OCI-LY1 (cell line): ENCODE data around the gene RBL1.
"Not testable (repeated sequence)": the region's sequence is repeated elsewhere in the genome, so short reads cannot be mapped to it uniquely, and the experiment has no call there.

ENCODE experiments used
- EZH2 ChIP-seq: fragments of 200-600 bp; sonication (generic), shearing (Covaris generic); IDR thresholded peaks from 2 replicates; pipeline ENCODE4 v1.8.0; 2017; ENCODE audit warnings: borderline replicate concordance, mixed run types, mild to moderate bottlenecking, antibody characterized with exemption, low read length, moderate library complexity, mixed read lengths
- TF ChIP-seq, protein P1 (sequence below): fragments of 200-600 bp; sonication (generic), shearing (Covaris generic); IDR thresholded peaks from 2 replicates; pipeline ENCODE4 v1.5.1; 2017; ENCODE audit warnings: mild to moderate bottlenecking, antibody characterized with exemption, low read length, moderate library complexity, mixed read lengths

DNA sequence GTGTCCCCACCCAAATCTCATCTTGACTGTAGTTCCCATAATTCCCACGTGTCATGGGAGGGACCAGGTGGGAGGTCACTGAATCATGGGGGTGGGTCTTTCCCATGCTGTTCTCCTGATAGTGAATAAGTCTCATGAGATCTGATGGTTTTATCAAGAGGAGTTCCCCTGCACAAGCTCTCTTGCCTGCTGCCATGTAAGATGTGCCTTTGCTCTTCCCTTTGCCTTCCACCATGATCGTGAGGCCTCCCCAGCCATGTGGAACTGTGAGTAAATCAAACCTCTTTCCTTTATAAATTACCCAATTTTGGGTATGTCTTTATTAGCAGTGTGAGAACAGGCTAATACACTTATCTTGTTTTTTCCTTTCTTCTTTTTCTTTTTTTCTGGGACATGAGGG lies 56.4 kb downstream of the RBL1 start:
- TF ChIP-seq, protein P1, sequence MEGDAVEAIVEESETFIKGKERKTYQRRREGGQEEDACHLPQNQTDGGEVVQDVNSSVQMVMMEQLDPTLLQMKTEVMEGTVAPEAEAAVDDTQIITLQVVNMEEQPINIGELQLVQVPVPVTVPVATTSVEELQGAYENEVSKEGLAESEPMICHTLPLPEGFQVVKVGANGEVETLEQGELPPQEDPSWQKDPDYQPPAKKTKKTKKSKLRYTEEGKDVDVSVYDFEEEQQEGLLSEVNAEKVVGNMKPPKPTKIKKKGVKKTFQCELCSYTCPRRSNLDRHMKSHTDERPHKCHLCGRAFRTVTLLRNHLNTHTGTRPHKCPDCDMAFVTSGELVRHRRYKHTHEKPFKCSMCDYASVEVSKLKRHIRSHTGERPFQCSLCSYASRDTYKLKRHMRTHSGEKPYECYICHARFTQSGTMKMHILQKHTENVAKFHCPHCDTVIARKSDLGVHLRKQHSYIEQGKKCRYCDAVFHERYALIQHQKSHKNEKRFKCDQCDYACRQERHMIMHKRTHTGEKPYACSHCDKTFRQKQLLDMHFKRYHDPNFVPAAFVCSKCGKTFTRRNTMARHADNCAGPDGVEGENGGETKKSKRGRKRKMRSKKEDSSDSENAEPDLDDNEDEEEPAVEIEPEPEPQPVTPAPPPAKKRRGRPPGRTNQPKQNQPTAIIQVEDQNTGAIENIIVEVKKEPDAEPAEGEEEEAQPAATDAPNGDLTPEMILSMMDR, result not testable (repeated sequence)
- not testable (repeated sequence) for TF ChIP-seq EZH2
